Glutamatergic neuron (in vitro differentiated cells): ENCODE results near the gene MKI67. TPM values are rescaled to one million over a fixed set of nuclear protein-coding genes. Genes with fewer than 3 reads are reported as not detected.

Experiments used
- DNase-seq: peaks from one replicate; pipeline ENCODE4 v3.0.0; 2022
- H3K27ac Mint-ChIP-seq: one replicate; pipeline ENCODE4 v1.8.0; 2020; ENCODE audit warnings: mild to moderate bottlenecking, mixed read lengths, inconsistent platforms; ENCODE audit not compliant: unreplicated experiment
- H3K27me3 Mint-ChIP-seq: one replicate; pipeline ENCODE4 v1.8.0; 2020; ENCODE audit warnings: mild to moderate bottlenecking, moderate library complexity, mixed read lengths, inconsistent platforms; ENCODE audit not compliant: unreplicated experiment
- H3K36me3 Mint-ChIP-seq: one replicate; pipeline ENCODE4 v1.8.0; 2020; ENCODE audit warnings: mild to moderate bottlenecking, mixed read lengths, inconsistent platforms; ENCODE audit not compliant: unreplicated experiment
- H3K4me1 Mint-ChIP-seq: one replicate; pipeline ENCODE4 v1.8.0; 2020; ENCODE audit warnings: mild to moderate bottlenecking, low read depth, mixed read lengths, inconsistent platforms; ENCODE audit not compliant: unreplicated experiment
- H3K4me3 Mint-ChIP-seq: one replicate; pipeline ENCODE4 v1.8.0; 2020; ENCODE audit warnings: mild to moderate bottlenecking, mixed read lengths, inconsistent platforms; ENCODE audit not compliant: unreplicated experiment
- H3K9me3 Mint-ChIP-seq: one replicate; pipeline ENCODE4 v1.8.0; 2020; ENCODE audit warnings: mild to moderate bottlenecking, moderate library complexity, mixed read lengths, inconsistent platforms; ENCODE audit not compliant: unreplicated experiment
- CTCF ChIP-seq: fragments of 200-600 bp; sonication (generic); IDR thresholded peaks from one replicate; pipeline ENCODE4 v1.5.0; 2021; ENCODE audit not compliant: partially characterized antibody, unreplicated experiment
- total RNA-seq: library from RNA; stranded (reverse); fragmentation: NEBNext Ultra II Directional; extraction: Animal tissue kit (Norgen Biotek cat#: 25700); gene quantifications from one replicate; pipeline ENCODE4 v1.2.1, GENCODE V29; 2021; ENCODE audit not compliant: unreplicated experiment

Gene MKI67
- total RNA-seq, 1 donor from 2014 or later = 14.7 TPM

- TF ChIP-seq CTCF = peak; percentile 94
- Mint-ChIP-seq H3K9me3 (peaks cover 4% of the 10 kb centered on the region), H3K4me1 (peaks cover 4% of the 10 kb centered on the region), H3K36me3 (no peaks in the 10 kb centered on the region), H3K27ac (no peak overlapping the region), H3K4me3 (no peak overlapping the region), H3K27me3 (peaks cover 3% of the 10 kb centered on the region)
- DNase-seq = peak; percentile 84
Measured at GRCh38 chr10:128069351-128070051, 56.7 kb downstream of the MKI67 start.

- DNase-seq = peak; percentile 10
- H3K4me1 Mint-ChIP-seq = peaks cover 5% of the 10 kb centered on the region
- H3K27ac Mint-ChIP-seq = no peak overlapping the region
- peaks cover 4% of the 10 kb centered on the region for H3K9me3 Mint-ChIP-seq
- no peak for TF ChIP-seq CTCF
- H3K4me3 Mint-ChIP-seq = no peak overlapping the region
- no peaks in the 10 kb centered on the region for H3K36me3 Mint-ChIP-seq
- peaks cover 3% of the 10 kb centered on the region for H3K27me3 Mint-ChIP-seq
Measured at GRCh38 chr10:128068398-128069285, 57.6 kb downstream of the MKI67 start.

GRCh38 chr10:128067691-128068397, 58.4 kb downstream of the MKI67 start:
- peaks cover 10% of the 10 kb centered on the region for H3K4me1 Mint-ChIP-seq
- no peak overlapping the region for H3K27ac Mint-ChIP-seq
- H3K4me3 Mint-ChIP-seq = no peak overlapping the region
- no peak for DNase-seq
- no peaks in the 10 kb centered on the region for H3K36me3 Mint-ChIP-seq
- peaks cover 3% of the 10 kb centered on the region for H3K27me3 Mint-ChIP-seq
- H3K9me3 Mint-ChIP-seq = peaks cover 4% of the 10 kb centered on the region
- TF ChIP-seq CTCF = no peak

GRCh38 chr10:128066870-128067382, 59.3 kb downstream of the MKI67 start:
- no peak overlapping the region for H3K27ac Mint-ChIP-seq
- H3K36me3 Mint-ChIP-seq = no peaks in the 10 kb centered on the region
- no peak for TF ChIP-seq CTCF
- no peak for DNase-seq
- peaks cover 19% of the 10 kb centered on the region for H3K4me1 Mint-ChIP-seq
- H3K9me3 Mint-ChIP-seq = peaks cover 4% of the 10 kb centered on the region
- H3K27me3 Mint-ChIP-seq = peaks cover 5% of the 10 kb centered on the region
- H3K4me3 Mint-ChIP-seq = no peak overlapping the region
